Activated naive CD8-positive, alpha-beta T cell treated with anti-CD3 and anti-CD28 coated beads for 36 hours (primary cell): ENCODE measurements around the gene UBL3. TPM values are rescaled to one million over a fixed set of nuclear protein-coding genes. Genes with fewer than 3 reads are reported as not detected.
A peak's percentile ranks its signal among the peaks of the same experiment; 100 is the strongest.

Experiments used
- DNase-seq: peaks from one replicate; pipeline ENCODE4 v3.0.0; 2021
- H3K27ac Mint-ChIP-seq: one replicate; pipeline ENCODE4 v1.8.0; 2022; ENCODE audit warnings: mild to moderate bottlenecking, moderate library complexity, mixed read lengths
- H3K27me3 Mint-ChIP-seq: one replicate; pipeline ENCODE4 v1.8.0; 2022; ENCODE audit warnings: mild to moderate bottlenecking, mixed read lengths
- H3K36me3 Mint-ChIP-seq: one replicate; pipeline ENCODE4 v1.8.0; 2021; ENCODE audit warnings: mild to moderate bottlenecking, mixed read lengths
- H3K4me1 Mint-ChIP-seq: one replicate; pipeline ENCODE4 v1.8.0; 2021; ENCODE audit warnings: mixed read lengths
- H3K4me3 Mint-ChIP-seq: one replicate; pipeline ENCODE4 v1.8.0; 2022; ENCODE audit warnings: mild to moderate bottlenecking, moderate library complexity, mixed read lengths
- H3K9me3 Mint-ChIP-seq: one replicate; pipeline ENCODE4 v1.8.0; 2022; ENCODE audit warnings: mixed read lengths
- total RNA-seq, 2 experiments: library from RNA; stranded (reverse); gene quantifications; one replicate each; pipeline ENCODE4 v1.2.3, GENCODE V29; 2021

UBL3 gene
- total RNA-seq, 2 experiments from 2014 or later = 7.7 to 8.0 TPM

GRCh38 chr13:29875646-29876045 lies 25.2 kb upstream of the UBL3 start:
- DNase-seq = no peak
- H3K27me3 Mint-ChIP-seq = peaks cover 9% of the 10 kb centered on the region
- H3K9me3 Mint-ChIP-seq = no peaks in the 10 kb centered on the region
- H3K36me3 Mint-ChIP-seq = no peaks in the 10 kb centered on the region
- H3K4me3 Mint-ChIP-seq = no peak overlapping the region
- no peaks in the 10 kb centered on the region for H3K4me1 Mint-ChIP-seq
- no peak overlapping the region for H3K27ac Mint-ChIP-seq

- Mint-ChIP-seq H3K4me1 (no peaks in the 10 kb centered on the region), H3K27ac (no peak overlapping the region), H3K9me3 (no peaks in the 10 kb centered on the region), H3K4me3 (no peak overlapping the region), H3K27me3 (no peaks in the 10 kb centered on the region), H3K36me3 (no peaks in the 10 kb centered on the region)
- no peak for DNase-seq
These were observed 18.2 kb upstream of the UBL3 start for GRCh38 chr13:29868581-29868980.

- Mint-ChIP-seq H3K9me3 (no peaks in the 10 kb centered on the region), H3K4me3 (no peak overlapping the region), H3K4me1 (no peaks in the 10 kb centered on the region), H3K36me3 (no peaks in the 10 kb centered on the region), H3K27ac (no peak overlapping the region), H3K27me3 (peaks cover 5% of the 10 kb centered on the region)
- no peak for DNase-seq
These were observed 15.5 kb upstream of the UBL3 start for GRCh38 chr13:29865934-29866333.

- peaks cover 3% of the 10 kb centered on the region for H3K4me1 Mint-ChIP-seq
- H3K4me3 Mint-ChIP-seq = no peak overlapping the region
- H3K9me3 Mint-ChIP-seq = no peaks in the 10 kb centered on the region
- peaks cover 5% of the 10 kb centered on the region for H3K27me3 Mint-ChIP-seq
- no peaks in the 10 kb centered on the region for H3K36me3 Mint-ChIP-seq
- no peak overlapping the region for H3K27ac Mint-ChIP-seq
- no peak for DNase-seq
These were observed 11.3 kb upstream of the UBL3 start for GRCh38 chr13:29861694-29862110.

- no peak overlapping the region for H3K27ac Mint-ChIP-seq
- no peak overlapping the region for H3K4me3 Mint-ChIP-seq
- no peaks in the 10 kb centered on the region for H3K9me3 Mint-ChIP-seq
- DNase-seq = no peak
- H3K36me3 Mint-ChIP-seq = no peaks in the 10 kb centered on the region
- peaks cover 5% of the 10 kb centered on the region for H3K27me3 Mint-ChIP-seq
- peaks cover 4% of the 10 kb centered on the region for H3K4me1 Mint-ChIP-seq
These were observed 9.6 kb upstream of the UBL3 start for GRCh38 chr13:29859971-29860370.

- Mint-ChIP-seq H3K27me3 (peaks cover 5% of the 10 kb centered on the region), H3K36me3 (no peaks in the 10 kb centered on the region), H3K27ac (no peak overlapping the region)
These were observed 8.2 kb upstream of the UBL3 start for GRCh38 chr13:29858667-29859066.

GRCh38 chr13:29858231-29858630 lies 7.8 kb upstream of the UBL3 start:
- H3K4me1 Mint-ChIP-seq = peaks cover 9% of the 10 kb centered on the region
- DNase-seq = no peak
- no peak overlapping the region for H3K27ac Mint-ChIP-seq

More at GRCh38 chr13:29858667-29859066, 8.2 kb upstream of the UBL3 start:
- H3K4me3 Mint-ChIP-seq = no peak overlapping the region
- H3K4me1 Mint-ChIP-seq = peaks cover 7% of the 10 kb centered on the region
- no peaks in the 10 kb centered on the region for H3K9me3 Mint-ChIP-seq
- DNase-seq = no peak

GRCh38 chr13:29857085-29857484 lies 6.7 kb upstream of the UBL3 start:
- H3K27ac Mint-ChIP-seq = no peak overlapping the region
- no peak overlapping the region for H3K4me3 Mint-ChIP-seq
- no peaks in the 10 kb centered on the region for H3K9me3 Mint-ChIP-seq
- no peaks in the 10 kb centered on the region for H3K27me3 Mint-ChIP-seq
- H3K4me1 Mint-ChIP-seq = peaks cover 15% of the 10 kb centered on the region
- DNase-seq = no peak
- H3K36me3 Mint-ChIP-seq = no peaks in the 10 kb centered on the region

More at GRCh38 chr13:29858231-29858630, 7.8 kb upstream of the UBL3 start:
- H3K27me3 Mint-ChIP-seq = peaks cover 5% of the 10 kb centered on the region
- H3K9me3 Mint-ChIP-seq = no peaks in the 10 kb centered on the region
- no peak overlapping the region for H3K4me3 Mint-ChIP-seq
- H3K36me3 Mint-ChIP-seq = no peaks in the 10 kb centered on the region

GRCh38 chr13:29856426-29856825 lies 6.0 kb upstream of the UBL3 start:
- Mint-ChIP-seq H3K4me1 (peaks cover 15% of the 10 kb centered on the region), H3K36me3 (no peaks in the 10 kb centered on the region), H3K9me3 (no peaks in the 10 kb centered on the region), H3K4me3 (no peak overlapping the region), H3K27ac (no peak overlapping the region), H3K27me3 (no peaks in the 10 kb centered on the region)
- no peak for DNase-seq

- Mint-ChIP-seq H3K4me3 (no peak overlapping the region), H3K27me3 (no peaks in the 10 kb centered on the region), H3K27ac (no peak overlapping the region), H3K36me3 (no peaks in the 10 kb centered on the region), H3K4me1 (peaks cover 15% of the 10 kb centered on the region), H3K9me3 (no peaks in the 10 kb centered on the region)
- DNase-seq = no peak
These were observed 5.4 kb upstream of the UBL3 start for GRCh38 chr13:29855784-29856183.

GRCh38 chr13:29855009-29855408 lies 4.6 kb upstream of the UBL3 start:
- no peak overlapping the region for H3K27ac Mint-ChIP-seq
- no peak for DNase-seq
- no peak overlapping the region for H3K4me3 Mint-ChIP-seq
- no peaks in the 10 kb centered on the region for H3K36me3 Mint-ChIP-seq
- H3K4me1 Mint-ChIP-seq = peaks cover 15% of the 10 kb centered on the region
- H3K9me3 Mint-ChIP-seq = no peaks in the 10 kb centered on the region
- no peaks in the 10 kb centered on the region for H3K27me3 Mint-ChIP-seq

GRCh38 chr13:29853131-29853530 lies 2.7 kb upstream of the UBL3 start:
- H3K4me3 Mint-ChIP-seq = no peak overlapping the region
- H3K27me3 Mint-ChIP-seq = no peaks in the 10 kb centered on the region
- no peaks in the 10 kb centered on the region for H3K9me3 Mint-ChIP-seq
- no peaks in the 10 kb centered on the region for H3K36me3 Mint-ChIP-seq
- H3K27ac Mint-ChIP-seq = no peak overlapping the region
- DNase-seq = no peak
- H3K4me1 Mint-ChIP-seq = peaks cover 14% of the 10 kb centered on the region

GRCh38 chr13:29852472-29853054 lies 2.1 kb upstream of the UBL3 start:
- peaks cover 3% of the 10 kb centered on the region for H3K36me3 Mint-ChIP-seq
- H3K27ac Mint-ChIP-seq = peak overlapping the region; percentile 54
- H3K27me3 Mint-ChIP-seq = no peaks in the 10 kb centered on the region
- no peak for DNase-seq
- H3K4me1 Mint-ChIP-seq = peaks cover 17% of the 10 kb centered on the region
- no peak overlapping the region for H3K4me3 Mint-ChIP-seq
- H3K9me3 Mint-ChIP-seq = no peaks in the 10 kb centered on the region

- peak overlapping the region; percentile 86 for H3K27ac Mint-ChIP-seq
- H3K4me1 Mint-ChIP-seq = peaks cover 35% of the 10 kb centered on the region
- H3K36me3 Mint-ChIP-seq = peaks cover 4% of the 10 kb centered on the region
- H3K27me3 Mint-ChIP-seq = no peaks in the 10 kb centered on the region
- H3K9me3 Mint-ChIP-seq = no peaks in the 10 kb centered on the region
- DNase-seq = peak; percentile 34
- H3K4me3 Mint-ChIP-seq = peak overlapping the region; percentile 88
These were observed 645 bp downstream of the UBL3 start for GRCh38 chr13:29849731-29850212.

- H3K4me1 Mint-ChIP-seq = peaks cover 34% of the 10 kb centered on the region
- peak overlapping the region; percentile 88 for H3K4me3 Mint-ChIP-seq
- DNase-seq = peak; percentile 25
- peak overlapping the region; percentile 86 for H3K27ac Mint-ChIP-seq
- no peaks in the 10 kb centered on the region for H3K9me3 Mint-ChIP-seq
- H3K27me3 Mint-ChIP-seq = no peaks in the 10 kb centered on the region
- H3K36me3 Mint-ChIP-seq = peaks cover 4% of the 10 kb centered on the region
These were observed 1.3 kb downstream of the UBL3 start for GRCh38 chr13:29849071-29849631.

- peaks cover 4% of the 10 kb centered on the region for H3K36me3 Mint-ChIP-seq
- H3K27ac Mint-ChIP-seq = peak overlapping the region; percentile 93
- H3K4me3 Mint-ChIP-seq = peak overlapping the region; percentile 88
- H3K4me1 Mint-ChIP-seq = peaks cover 33% of the 10 kb centered on the region
- no peaks in the 10 kb centered on the region for H3K27me3 Mint-ChIP-seq
- DNase-seq = no peak
- H3K9me3 Mint-ChIP-seq = no peaks in the 10 kb centered on the region
These were observed 2.9 kb downstream of the UBL3 start for GRCh38 chr13:29847501-29847983.
